ENCODE data around the gene TMEM138.

GRCh38 chr11:61353131-61354067 is 8.8 kb upstream of the TMEM138 start:
- TF ChIP-seq CTCF (IDR thresholded peaks at IDR 0.05) (no peak), HMGXB4 (CRISPR knock-in tag; IDR thresholded peaks at IDR 0.05) (no peak), MLX (CRISPR knock-in tag; IDR thresholded peaks at IDR 0.05) (no peak), STAT6 (CRISPR knock-in tag; conservative IDR thresholded peaks at IDR 0.05; ENCODE audit: low read depth) (no peak), MAX (CRISPR knock-in tag; IDR thresholded peaks at IDR 0.05) (no peak)
